Gastrocnemius medialis (tissue), 4 donors: ENCODE results near the gene PACSIN2.

Experiments
- CTCF ChIP-seq, 5 experiments: fragments of 450-650 bp in 3 of 5; fragments of 200-600 bp in 2 of 5; sonication (generic) in 2 of 5; IDR thresholded peaks in 4 of 5; conservative IDR thresholded peaks in 1 of 5; 1 replicate in 4 of 5; 2 replicates in 1 of 5; pipeline ENCODE4 v1.5.1; 2016 to 2019; ENCODE audit warnings: antibody characterized with exemption in 5 of 5, mild to moderate bottlenecking in 3 of 5, moderate library complexity in 3 of 5
- POLR2A ChIP-seq, 2 donors: fragments of 450-650 bp; IDR thresholded peaks; one replicate each; pipeline ENCODE4 v1.6.1; 2017; ENCODE audit warnings: antibody characterized with exemption in 2 of 2, mild to moderate bottlenecking in 2 of 2, moderate library complexity in 2 of 2

- TF ChIP-seq CTCF (IDR thresholded peaks at IDR 0.05 in 4 of 5, conservative IDR thresholded peaks at IDR 0.05 in 1 of 5) (no peak), POLR2A (IDR thresholded peaks at IDR 0.05) (no peak)
These were observed 100.4 kb downstream of the PACSIN2 start for GRCh38 chr22:42914511-42915076.
